BJ (cell line): ENCODE results near the gene HP1BP3. TPM values are rescaled to one million over a fixed set of nuclear protein-coding genes. Genes with fewer than 3 reads are reported as not detected.
A peak's percentile ranks its signal among the peaks of the same experiment; 100 is the strongest.
"Not testable (repeated sequence)": the region's sequence is repeated elsewhere in the genome, so short reads cannot be mapped to it uniquely, and the experiment has no call there.

Experiments used
- CTCF ChIA-PET: fragments of 350-600 bp; formaldehyde crosslinking; extraction: SDS; loops from one replicate; lab custom pipeline; 2021; ENCODE audit warnings: antibody characterized with exemption, inconsistent platforms; lab: Yijun Ruan, JAX
- POLR2A ChIA-PET: fragments of 300-600 bp; sonication (Branson Sonifier 250); formaldehyde crosslinking; extraction: SDS; loops from one replicate; lab custom pipeline; 2021; ENCODE audit warnings: antibody characterized with exemption; lab: Charles Lee
- DNase-seq: peaks from one replicate; pipeline ENCODE4 v3.0.0-alpha.2; 2011; ENCODE audit warnings: low read depth
- H3K27me3 ChIP-seq: 2 replicates; pipeline ENCODE4 v1.6.0; 2011; ENCODE audit warnings: low read length; ENCODE audit not compliant: control insufficient read depth, insufficient read depth
- H3K36me3 ChIP-seq: 2 replicates; pipeline ENCODE4 v1.5.1; 2011; ENCODE audit warnings: low read length; ENCODE audit not compliant: control insufficient read depth, insufficient read depth
- H3K4me3 ChIP-seq: 2 replicates; pipeline ENCODE4 v1.5.1; 2011; ENCODE audit warnings: low read depth, mild to moderate bottlenecking, control low read depth, low read length
- CTCF ChIP-seq: IDR thresholded peaks from 2 replicates; pipeline ENCODE4 v1.5.1; 2011; ENCODE audit warnings: low read depth, mild to moderate bottlenecking, control low read depth, inconsistent platforms, low read length, moderate library complexity; ENCODE audit not compliant: insufficient read depth
- polyA plus RNA-seq: library from polyadenylated mRNA; depleted of rRNA; stranded (reverse); fragments of >200 nt; gene quantifications from 2 replicates; pipeline ENCODE4 v1.2.3, GENCODE V29; 2011

Gene HP1BP3
- polyA plus RNA-seq, 1 experiment, result 118 TPM

DNA sequence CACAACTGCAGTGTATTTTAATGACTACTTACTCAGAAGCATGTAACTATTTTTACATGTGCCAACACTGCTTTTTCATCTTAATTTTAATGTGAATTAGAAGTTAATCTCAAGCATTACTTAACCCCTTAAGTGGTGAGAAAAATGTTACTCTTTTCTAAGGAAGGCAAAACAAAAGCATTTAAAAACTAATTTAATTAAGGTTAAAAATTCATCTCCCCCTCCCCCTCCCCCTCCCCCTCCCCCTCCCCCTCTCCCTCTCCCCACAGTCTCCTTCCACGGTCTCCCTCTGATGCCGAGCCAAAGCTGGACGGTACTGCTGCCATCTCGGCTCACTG, 27.4 kb upstream of the HP1BP3 start:
- no peak for DNase-seq
- POLR2A ChIA-PET, result no interaction called here
- CTCF ChIA-PET, result no interaction called here
- Histone ChIP-seq H3K4me3 (no peak overlapping the region), H3K27me3 (no peaks in the 10 kb centered on the region), H3K36me3 (no peaks in the 10 kb centered on the region)
- no peak for TF ChIP-seq CTCF

GRCh38 chr1:20811916-20812315, 24.8 kb upstream of the HP1BP3 start:
- Histone ChIP-seq H3K4me3 (no peak overlapping the region), H3K27me3 (no peaks in the 10 kb centered on the region), H3K36me3 (no peaks in the 10 kb centered on the region)
- ChIA-PET CTCF (interaction anchor here (0.6 to 1.5 kb wide), 3 partner anchors 18 to 383 kb away, joined by 3 to 5 read pairs (median 4); no protein-coding TSS in a partner anchor), POLR2A (no interaction called here)
- no peak for DNase-seq
- no peak for TF ChIP-seq CTCF

DNA sequence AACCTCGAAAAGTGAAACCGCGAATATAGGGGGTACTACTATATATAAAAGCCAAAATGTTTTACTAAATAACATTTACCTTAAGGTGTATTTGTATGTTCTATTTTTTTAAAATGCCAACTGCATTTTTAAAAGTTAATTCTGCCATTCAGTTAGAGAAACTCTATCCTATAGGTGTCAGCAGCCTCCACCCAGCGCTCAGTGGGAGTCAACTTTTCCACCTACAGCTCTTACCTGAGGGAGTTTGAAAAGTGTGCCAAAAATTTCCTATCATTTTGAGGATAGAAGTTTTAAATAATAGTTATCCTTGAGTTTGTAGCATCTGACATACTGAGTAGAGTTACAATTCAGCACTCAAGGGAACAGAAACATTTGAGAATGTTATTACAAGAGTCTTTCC, 6.1 kb upstream of the HP1BP3 start:
- no peak for DNase-seq
- Histone ChIP-seq H3K4me3 (no peak overlapping the region), H3K36me3 (no peaks in the 10 kb centered on the region), H3K27me3 (no peaks in the 10 kb centered on the region)
- no peak for TF ChIP-seq CTCF
- POLR2A ChIA-PET, result no interaction called here
- CTCF ChIA-PET, result interaction anchor here (0.9 kb wide), 1 partner anchor 402 kb away, joined by 3 read pairs; no protein-coding TSS in a partner anchor

DNA sequence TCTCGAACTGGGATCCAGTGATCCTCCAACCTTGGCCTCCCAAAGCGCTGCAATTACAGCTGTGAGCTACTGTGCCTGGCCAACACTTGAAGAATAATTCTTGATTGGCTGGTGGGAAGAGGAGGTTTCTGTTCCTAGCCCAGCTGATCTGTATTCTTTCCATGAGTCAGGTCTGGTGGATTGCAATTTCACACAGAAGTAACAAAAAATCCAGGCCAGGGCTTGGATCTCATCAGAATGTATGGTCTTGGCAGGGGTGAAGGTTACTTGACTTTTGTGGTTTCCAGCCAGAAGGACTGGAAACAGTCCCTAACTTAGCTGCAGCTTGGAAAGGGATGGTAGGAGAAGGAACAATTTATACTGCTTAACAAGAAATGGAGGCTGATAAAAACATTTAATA, 5.1 kb upstream of the HP1BP3 start:
- no peak for TF ChIP-seq CTCF
- H3K4me3 ChIP-seq, result no peak overlapping the region
- no peaks in the 10 kb centered on the region for H3K36me3 ChIP-seq
- peak; percentile 56 for DNase-seq
- CTCF ChIA-PET, result interaction anchor here (1.0 to 1.3 kb wide), 2 partner anchors 9 to 95 kb away, joined by 3 read pairs; no protein-coding TSS in a partner anchor
- no peaks in the 10 kb centered on the region for H3K27me3 ChIP-seq
- POLR2A ChIA-PET, result no interaction called here

DNA sequence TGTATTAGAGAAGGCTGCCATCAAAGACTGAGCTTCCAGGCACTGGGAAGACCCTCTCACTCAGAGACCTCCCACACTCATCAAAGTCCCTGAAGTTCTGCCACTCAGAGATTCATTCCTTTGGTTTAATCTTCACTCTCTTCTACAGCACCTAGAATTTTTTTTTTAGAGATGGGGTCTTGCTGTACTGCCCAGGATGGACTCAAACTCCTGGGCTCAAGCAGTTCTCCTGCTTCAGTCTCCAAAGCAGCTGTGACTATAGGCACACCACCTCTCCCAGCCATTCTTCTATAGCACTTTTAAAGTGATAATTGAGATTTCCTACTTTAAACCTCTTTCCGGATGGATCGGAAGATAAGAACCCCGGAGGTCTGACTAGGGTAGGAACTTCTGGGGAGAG, 3.7 kb upstream of the HP1BP3 start:
- no peak for TF ChIP-seq CTCF
- no peak for DNase-seq
- Histone ChIP-seq H3K27me3 (no peaks in the 10 kb centered on the region), H3K4me3 (no peak overlapping the region), H3K36me3 (no peaks in the 10 kb centered on the region)
- ChIA-PET CTCF (interaction anchor here (1.4 kb wide), 1 partner anchor 404 kb away, joined by 4 read pairs; no protein-coding TSS in a partner anchor), POLR2A (no interaction called here)

DNA sequence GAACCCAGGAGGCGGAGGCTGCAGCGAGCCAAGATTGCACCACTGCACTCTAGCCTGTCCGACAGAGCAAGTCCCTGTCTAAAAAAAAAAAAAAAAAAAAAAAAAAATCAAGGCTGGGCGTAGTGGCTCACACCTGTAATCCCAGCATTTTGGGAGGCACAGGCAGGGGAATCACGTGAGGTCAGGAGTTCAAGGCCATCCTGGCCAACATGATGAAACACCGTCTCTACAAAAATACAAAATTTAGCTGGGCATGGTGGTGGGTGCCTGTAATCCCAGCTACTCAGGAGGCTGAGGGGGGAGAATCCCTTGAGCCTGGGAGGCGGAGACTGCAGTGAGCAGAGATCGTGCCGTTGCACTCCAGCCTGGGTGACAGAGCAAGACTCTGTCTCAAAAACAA, 2.5 kb upstream of the HP1BP3 start:
- POLR2A ChIA-PET, H3K36me3 ChIP-seq, CTCF ChIA-PET, H3K4me3 ChIP-seq, DNase-seq, H3K27me3 ChIP-seq: not testable (repeated sequence)
